A172 (cell line): ENCODE data around the gene CGB2. TPM values are rescaled to one million over a fixed set of nuclear protein-coding genes. Genes with fewer than 3 reads are reported as not detected.
"Not testable (repeated sequence)": the region's sequence is repeated elsewhere in the genome, so short reads cannot be mapped to it uniquely, and the experiment has no call there.

Experiments
- DNase-seq: peaks from one replicate; pipeline ENCODE4 v3.0.0-alpha.2; 2015; ENCODE audit warnings: low spot score
- total RNA-seq: library from RNA; depleted of rRNA; stranded (reverse); fragments of >200 nt; shearing (Covaris generic); gene quantifications from 2 replicates; pipeline ENCODE4 v1.2.3, GENCODE V29; 2014; rRNA removed

CGB2 gene
- total RNA-seq = not detected in 2 replicates

DNA sequence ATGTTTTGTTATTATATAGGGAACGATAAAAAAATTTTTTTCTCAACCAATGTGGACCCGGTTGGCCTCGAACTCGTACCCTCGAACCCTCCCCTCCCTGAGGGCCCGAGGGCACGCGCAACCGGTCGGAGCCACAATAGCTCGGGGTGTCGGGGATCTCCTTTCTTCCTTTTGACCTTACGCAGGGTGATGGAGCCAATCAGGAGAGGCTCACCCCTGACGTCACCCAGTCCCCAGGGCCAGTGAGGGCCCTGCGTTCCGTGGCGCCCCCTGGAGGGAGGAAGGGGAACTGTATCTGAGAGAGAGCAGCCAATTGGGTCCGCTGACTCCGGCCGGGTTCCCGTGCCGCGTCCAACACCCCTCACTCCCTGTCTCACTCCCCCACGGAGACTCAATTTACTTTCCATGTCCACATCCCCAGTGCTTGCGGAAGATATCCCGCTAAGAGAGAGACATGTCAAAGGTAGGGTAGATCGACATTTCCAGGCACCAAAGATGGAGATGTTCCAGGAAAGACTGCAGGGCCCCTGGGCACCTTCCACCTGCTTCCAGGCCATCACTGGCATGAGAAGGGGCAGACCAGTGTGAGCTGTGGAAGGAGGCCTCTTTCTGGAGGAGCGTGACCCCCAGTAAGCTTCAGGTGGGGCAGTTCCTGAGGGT, at the start of gene CGB2:
Gene CGB2 (plus strand): TSS at position 249 of the 660 bp plus-strand sequence. CDS start 206 bp downstream, at position 455.
- not testable (repeated sequence) for DNase-seq

DNA sequence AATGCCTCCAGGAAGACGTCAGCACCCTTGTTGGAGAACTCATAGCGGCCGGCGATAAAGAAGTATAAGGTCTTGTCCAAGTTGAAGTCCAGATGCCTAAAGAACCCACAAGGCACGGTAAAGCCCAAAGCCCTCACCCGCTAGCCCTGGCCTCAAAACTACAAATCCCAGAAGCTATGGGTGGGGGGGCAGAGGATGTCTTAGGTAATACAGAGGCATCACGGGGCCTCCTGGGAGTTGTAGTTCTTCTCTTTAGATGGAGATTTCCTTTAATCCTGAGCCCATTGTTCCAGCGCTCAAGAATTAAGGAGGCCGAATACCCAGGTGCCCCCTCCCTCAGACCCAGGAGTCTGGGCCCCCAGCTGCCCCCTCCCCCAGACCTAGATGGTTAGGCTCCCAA, 49.4 kb upstream of the CGB2 start:
- no peak for DNase-seq

DNA sequence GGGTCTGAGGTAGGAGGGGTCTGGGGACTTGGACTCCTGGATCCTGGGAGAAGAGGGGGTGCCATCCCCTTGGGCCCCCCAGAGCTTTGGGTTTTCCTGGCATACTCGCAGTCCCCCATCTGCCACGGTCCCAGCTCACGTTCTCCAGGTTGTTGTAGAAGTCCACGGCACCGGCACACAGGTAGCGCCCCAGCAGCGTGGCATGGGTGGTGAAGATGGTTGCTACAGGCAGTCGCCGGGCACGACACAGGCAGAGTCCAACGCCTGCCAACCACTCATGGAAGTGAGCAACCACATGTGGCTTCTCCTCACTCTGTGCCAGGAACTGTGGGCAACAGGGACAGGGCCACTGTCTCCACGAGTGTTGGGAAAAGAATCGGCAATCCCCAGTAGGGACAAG, 46.0 kb upstream of the CGB2 start:
- no peak for DNase-seq

DNA sequence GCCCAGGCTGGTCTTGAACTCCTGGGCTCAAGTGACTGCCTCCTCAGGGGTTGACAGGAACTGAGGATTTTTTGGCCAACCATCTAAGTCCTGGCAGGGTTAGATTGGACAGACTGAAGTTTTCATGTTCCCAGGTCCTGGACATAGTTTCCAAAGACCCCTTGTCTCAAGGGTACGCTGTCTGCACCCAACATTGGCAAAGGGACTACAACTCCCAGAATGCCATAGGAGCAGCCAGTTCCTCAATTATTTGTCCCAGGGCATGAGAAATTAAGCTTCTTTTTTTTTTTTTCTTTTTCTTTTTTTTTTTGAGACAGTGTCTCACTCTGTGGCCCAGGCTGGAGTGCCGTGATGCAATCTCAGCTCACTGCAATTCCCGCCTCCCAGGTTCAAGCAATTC, 45.5 kb upstream of the CGB2 start:
- DNase-seq = no peak

DNA sequence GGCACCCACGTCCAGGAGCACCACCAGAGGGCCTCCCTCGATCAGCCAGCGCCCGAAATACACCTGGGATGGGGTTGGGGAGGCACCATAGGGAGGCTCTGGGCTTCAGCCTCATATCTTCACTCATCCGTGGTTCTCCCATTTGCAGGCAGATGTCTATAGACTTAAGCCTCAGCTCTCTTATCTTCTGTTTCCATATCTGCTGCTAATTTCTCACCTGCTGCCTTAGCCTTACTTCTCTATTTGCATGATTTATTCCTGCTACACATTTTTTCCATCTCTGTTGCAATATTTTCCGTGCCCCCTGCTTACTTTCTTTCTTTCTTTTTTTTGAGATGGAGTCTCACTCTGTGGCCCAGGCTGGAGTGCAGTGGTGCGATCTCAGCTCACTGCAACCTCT, 44.4 kb upstream of the CGB2 start:
- no peak for DNase-seq

DNA sequence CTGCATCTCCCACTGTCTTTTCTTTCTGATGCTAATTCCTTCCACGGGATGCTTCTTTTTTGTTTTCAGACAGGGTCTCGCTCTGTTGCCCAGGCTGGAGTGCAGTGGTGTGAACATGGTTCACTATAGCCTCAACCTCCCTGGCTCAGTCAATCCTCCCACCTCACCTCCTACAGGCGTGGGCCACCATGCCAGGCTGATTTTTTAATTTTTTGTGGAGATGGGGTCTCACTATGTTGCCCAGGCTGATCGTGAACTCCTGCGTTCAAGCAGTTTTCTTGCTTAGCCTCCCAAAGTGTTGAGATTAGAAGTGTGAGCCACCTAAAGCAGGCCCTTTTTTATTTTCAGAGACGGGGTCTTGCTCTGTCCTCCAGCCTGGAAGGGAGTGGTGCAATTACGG, 43.4 kb upstream of the CGB2 start:
- DNase-seq = no peak

DNA sequence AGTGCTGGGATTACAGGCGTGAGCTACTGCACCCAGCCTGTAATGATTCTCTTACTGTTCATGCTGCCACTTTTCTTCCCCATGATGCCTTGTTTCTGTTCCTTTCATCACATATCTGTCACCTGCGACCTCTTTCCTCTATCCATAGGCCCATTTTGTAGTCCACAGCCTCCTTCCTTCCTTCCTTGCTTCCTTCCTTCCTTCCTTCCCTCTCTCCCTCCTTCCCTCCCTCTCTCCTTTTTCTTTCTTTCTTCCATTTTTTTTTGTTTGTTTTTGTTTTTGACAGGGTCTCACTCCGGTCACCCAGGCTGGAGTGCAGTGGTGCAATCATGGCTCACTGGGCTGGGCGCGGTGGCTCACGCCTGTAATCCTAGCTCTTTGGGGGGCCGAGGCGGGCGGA, 42.8 kb upstream of the CGB2 start:
- DNase-seq = no peak

DNA sequence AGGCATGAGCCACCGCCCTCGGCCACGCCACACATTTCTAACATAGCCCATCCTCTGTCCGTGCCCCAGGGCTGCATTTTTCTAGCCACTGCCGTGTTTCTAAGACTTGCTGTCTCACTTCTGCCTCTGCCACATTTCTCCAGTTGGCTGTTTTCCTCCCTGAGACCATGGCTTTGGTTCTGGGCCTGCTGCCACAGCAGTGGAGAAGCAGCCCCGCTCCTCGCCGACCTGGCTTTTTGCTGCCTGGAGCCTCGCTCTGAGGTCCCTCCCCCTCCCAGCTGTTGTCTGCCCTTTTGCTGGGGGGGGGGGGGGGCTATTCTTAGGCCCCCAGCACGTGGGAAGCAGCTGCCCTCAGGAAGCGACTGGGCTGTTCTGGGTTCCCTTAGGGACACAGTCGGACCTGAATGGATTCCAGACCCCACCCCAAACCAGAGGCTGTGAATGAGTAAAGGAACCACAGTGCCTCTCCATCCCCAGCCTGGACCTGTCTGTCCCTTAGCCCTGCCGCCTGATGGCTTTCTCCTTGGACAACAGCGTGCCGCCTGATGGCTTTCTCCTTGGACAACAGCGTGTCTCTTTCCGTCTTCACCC, 41.9 kb upstream of the CGB2 start:
- DNase-seq = no peak

DNA sequence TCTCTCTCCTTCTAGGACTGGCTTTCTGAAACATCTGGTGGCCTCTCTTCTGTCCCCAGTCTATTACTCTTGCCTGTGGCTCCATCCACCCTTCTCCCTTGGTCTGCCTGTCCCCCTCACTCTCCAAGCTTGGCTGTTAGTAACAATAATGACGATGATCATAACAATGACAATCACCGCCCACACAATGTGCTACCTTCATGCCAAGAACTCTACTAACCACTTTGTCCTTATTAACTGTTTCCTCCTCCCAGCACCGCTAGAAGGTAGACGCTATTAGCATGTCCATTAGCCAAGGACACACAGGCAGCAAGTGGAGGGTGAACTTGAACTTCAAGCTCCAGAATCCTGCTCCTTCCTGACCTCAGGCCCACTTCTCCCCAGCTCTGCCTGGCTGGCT, 41.3 kb upstream of the CGB2 start:
- no peak for DNase-seq

DNA sequence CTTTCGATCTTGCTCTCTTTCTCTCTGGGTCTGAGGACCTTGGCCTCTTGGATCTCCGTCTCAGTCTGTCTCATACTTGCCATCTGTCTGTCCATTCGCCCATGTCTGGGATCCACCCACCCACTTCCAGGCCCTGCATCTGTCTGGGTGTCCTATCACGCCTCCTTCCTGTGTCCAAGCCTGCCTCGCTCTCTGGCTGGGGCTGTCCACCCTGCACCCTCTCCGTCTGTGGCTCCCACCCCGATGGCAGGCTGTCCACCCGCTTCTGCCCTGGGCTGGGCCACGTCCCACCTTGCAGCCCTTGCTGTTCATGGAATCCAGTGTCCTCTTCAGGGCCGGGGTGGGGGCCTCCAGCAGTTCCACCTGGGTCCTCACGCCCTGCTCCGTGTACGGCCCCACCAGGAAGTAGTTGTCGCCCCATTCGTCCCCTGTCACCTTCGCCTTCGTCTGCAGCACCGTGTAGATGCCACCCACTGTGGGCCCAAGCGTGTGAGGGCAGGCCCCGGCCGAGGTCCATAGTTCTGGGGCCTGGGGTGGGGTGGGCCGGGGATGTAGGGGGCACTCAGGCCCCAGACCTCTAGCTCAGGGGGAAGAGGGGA, 40.6 kb upstream of the CGB2 start:
- no peak for DNase-seq

DNA sequence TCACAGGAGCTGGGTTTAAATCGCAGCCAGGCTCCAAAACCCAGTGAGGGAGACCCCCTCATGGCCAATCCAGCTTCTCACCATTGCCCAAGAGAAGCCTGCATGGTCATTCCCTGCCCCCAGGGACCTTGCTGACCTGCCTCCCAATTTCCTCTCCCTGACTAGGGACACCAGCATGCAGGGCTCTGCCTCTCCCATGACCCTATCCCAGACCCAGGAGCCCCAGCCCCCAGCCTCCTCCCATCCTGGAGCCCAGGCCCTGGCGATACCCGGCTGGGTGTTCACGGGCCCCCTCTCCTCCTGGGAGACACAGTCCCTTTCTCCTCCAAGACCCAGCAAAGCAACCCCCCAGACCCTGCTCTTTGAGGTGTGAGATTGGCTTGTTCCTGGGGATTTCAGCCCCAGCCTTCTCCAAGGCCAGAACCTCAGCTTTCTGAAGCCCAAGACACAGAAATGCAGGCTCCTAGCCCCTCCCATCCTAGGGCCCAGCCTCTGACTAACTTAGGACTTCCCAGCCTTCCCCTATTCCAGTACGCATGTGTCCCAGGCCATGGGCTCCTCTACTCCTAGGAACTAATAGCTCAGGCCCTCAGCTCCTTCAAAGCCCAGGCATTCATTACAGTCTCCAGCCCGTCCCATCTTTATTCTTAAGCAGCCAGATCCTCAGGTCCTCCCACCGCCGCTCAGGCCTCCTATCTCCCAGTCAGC, 39.7 kb upstream of the CGB2 start:
- peak; percentile 42 for DNase-seq

DNA sequence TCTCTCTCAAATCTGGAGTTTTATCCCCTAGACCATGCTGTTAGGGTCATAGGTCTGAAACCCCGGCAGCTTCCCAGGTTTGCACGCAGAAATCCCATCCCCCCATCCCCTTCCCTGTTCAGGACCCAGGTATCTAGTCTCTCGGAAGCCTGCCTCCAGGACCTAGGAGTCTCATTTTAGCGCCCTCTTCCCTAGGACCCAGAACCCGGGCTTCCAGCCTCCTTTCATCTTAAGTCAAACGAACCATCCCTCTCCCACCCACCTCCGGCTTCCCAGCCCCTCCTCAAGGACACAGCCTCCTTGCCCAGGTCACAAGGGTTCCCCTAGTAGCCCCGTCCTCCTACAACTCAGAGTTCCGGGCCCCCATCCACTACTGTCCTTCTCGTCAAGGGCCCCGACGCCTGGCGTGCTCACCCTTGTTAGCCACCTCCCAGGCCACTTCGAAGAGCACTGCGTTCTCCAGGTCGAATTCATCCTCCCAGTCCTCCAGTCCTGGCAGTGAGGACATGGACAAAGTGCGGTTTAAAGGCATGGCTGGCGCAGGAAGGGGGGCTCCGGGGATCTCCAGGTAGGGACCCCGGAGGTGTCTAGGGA, 39.0 kb upstream of the CGB2 start:
- no peak for DNase-seq

DNA sequence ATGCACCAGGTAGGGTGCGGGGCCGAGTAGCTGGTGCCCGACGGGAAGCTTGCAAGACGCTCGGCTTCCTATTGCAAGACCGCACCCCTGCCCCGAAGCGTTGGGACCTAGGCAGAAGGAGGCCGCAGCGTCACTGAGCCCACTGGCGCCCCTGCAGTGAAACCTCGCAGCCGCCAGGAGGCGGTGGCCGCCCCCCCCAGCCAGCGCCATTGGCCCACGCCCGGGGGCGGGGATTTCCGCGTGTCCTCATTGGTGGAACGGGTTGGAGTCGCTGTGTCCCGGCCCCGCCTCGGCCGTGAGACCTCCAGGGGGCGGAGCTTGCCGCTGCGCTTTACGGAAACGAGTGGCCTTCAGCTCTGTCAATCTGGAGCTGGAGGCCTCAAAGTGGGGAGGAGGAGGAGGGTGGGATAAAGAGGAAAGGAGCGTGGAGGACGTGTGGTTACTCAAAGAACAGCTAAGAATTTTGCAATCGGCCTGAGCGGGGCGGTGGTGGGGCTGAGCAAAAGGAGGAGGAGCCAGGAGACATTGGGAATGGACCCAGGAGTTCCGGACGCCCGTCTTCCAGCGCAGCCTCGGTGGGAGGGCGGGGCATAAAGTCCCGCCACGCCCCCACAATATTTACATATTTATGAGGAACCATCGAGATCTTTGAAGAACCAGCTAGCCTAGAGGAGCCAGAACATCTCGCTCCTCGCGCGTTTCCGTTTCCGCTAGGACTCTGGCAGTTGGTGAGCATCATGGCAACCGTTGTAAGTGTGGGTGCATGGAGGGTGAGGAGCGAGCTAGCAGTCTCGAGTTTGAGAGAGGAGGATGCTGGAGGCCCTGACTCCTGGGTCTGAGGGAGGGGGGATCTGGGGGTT, 38.3 kb upstream of the CGB2 start, which contains the start of the genes GYS1 and RUVBL2:
Gene GYS1 (minus strand): TSS at position 135 of the 860 bp plus-strand sequence. CDS start 197 bp downstream, outside the sequence.
Gene RUVBL2 (plus strand): TSS at position 713 of the 860 bp plus-strand sequence. CDS start 25 bp downstream, at position 738.
- DNase-seq = peak; percentile 92

DNA sequence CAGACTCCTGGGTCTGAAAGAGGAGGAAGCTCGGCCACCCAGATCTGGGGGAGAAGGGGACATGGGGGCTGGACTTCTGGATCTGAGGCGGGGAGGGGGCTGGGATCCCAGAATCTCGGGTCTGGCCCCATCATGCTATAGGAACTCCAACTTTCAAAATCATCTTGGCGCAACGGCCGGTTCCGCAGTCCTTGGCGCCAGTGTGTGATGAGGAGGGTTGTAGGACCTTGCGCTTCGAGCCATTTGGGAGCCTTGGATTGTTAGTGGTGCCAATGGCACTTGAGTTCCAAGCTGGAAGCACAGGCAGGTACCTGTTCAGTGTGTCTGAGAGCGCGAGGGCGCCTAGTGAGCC, 37.7 kb upstream of the CGB2 start:
- no peak for DNase-seq

DNA sequence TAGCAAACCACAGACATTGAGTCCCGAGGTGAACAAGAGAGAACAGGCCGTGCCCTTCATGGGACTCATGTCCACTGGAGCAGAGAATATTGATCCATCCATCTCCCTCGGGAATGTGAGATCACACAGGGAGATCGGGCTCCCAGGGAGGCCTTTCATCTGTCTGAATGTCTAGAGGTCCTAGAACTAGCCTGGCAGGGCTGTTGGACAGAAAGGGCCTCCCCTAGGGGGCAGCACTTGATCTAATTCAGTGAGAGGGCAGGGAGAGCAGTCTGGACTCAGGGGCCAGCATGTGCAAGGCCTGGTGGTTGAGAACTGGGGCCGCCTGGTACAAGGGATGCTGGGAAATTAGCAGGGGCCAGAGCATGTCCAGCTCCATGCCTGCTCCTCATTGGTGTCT, 33.7 kb upstream of the CGB2 start:
- peak; percentile 36 for DNase-seq

DNA sequence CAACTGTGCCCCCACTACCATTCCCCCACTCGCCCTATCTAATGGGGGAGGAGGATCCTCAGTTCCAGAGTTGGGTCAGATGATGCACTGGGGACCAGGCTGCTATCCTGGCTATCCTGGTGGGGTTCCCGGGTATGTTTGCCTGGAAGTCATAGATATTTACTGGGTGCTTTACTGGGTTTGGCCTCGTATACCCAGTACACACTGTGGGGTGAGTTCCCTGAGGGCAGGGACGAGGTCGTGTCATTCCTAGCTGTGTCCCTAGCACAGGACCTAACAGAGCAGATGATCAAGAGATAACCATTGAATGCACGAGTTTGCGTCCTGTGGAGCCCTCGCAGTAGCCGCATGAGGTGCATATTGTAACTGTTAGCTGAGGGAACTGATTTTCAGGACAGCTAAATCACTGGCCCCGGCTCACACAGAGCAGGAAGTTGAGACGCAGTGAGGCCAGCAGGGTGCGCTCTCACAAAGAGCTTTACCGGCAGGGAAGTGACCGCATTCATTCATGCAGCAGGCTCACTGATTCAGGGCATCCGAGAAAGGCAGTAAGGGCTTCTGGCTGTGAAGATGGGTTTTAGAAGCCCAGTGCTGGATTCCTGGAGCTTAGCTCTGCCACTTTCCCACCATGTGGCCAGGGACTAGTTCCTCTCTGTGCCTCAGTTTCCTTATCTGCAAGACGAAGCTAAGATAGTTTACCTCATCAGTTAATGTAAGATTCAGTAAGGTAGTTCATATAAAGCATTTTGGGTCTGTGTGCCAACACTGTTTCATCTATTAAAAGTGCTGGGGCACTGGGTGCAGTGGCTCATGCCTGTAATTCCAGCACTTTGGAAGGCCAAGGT, 32.0 kb upstream of the CGB2 start:
- DNase-seq = peak; percentile 40

DNA sequence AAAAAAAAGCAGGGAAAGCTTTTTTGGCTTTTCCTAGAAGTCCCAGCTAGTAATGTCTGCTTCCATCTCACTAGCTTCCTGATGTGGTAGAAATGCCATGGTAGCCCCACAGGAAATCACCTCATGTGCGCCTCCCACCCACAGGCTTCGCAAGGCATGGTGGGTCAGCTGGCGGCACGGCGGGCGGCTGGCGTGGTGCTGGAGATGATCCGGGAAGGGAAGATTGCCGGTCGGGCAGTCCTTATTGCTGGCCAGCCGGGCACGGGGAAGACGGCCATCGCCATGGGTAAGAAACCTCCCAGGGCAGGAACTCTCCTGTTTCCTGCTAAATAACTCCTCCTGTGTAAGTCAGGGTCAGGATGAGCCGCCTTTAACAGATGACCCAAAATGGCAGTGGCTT, 27.6 kb upstream of the CGB2 start:
- DNase-seq = no peak

DNA sequence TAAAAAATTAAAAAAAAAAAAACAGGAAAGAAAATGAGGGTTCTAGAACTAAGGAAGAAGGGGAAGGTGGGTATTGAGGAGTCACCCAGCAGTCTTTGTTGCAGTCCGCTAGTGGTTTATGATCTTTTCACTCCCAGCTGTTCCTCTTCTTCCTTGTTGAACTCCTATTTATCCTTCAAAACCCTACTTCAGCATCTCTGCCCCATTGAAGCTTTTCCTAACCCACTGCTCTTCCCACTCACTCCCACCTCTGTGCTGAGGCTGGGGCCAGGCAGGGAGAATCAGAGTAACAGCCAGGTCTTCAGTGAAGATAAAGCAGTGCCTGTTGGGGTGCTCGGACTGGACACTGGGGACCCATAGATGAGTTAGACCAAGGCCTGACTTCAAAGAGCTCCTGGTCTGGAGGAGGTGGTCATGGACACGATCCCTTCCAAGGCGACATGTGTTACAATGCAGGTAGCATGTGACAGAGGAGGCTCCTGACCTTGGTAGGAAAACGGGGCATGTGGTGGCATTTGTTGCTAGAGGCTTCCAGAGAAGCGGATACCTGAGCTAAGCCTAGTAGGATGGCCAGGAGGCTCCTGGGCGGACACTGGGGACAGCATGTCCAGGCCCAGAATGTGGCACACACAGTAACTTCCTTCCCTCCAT, 26.6 kb upstream of the CGB2 start:
- DNase-seq = no peak

DNA sequence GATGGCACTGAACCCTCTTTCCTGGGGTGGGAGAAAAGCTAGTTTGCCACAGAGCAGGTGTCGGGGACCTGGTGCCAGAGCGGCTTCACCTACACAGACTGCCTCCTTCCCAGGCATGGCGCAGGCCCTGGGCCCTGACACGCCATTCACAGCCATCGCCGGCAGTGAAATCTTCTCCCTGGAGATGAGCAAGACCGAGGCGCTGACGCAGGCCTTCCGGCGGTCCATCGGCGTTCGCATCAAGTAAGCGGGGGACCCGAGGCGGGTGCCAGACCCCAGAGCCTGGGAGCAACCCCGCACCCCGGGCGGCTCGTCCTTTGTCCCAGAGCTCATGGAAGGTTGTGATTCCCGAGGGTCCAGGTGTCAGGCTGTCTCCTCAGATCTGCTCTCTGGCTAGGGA, 24.8 kb upstream of the CGB2 start:
- DNase-seq = no peak

DNA sequence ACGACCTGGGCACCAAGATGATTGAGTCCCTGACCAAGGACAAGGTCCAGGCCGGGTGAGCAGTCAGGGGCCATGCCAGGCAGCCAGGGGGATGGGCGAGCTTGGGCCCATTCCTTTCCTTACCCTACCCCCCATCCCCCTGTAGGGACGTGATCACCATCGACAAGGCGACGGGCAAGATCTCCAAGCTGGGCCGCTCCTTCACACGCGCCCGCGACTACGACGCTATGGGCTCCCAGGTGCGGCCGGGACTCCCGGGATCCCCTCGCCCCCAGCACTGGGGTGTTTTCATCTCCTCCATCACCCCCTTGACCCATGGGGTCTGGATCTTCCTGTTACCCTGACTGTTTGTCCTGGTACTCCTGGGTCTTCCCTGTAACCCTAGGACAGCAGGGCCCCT, 21.9 kb upstream of the CGB2 start:
- DNase-seq = no peak
